H9 (cell line): ENCODE measurements around the gene CHD6. TPM values are rescaled to one million over a fixed set of nuclear protein-coding genes. Genes with fewer than 3 reads are reported as not detected.

Source experiments
- DNase-seq: peaks from one replicate; pipeline ENCODE4 v3.0.0-alpha.2; 2017
- H2AFZ ChIP-seq: one replicate; pipeline ENCODE4 v1.6.1; 2013; ENCODE audit warnings: mild to moderate bottlenecking, low read length, control low read depth, moderate library complexity
- H2AK5ac ChIP-seq: 2 replicates; pipeline ENCODE4 v1.6.1; 2013; ENCODE audit warnings: low read length, control low read depth, mixed read lengths; ENCODE audit not compliant: insufficient read length
- H2BK120ac ChIP-seq: one replicate; pipeline ENCODE4 v1.6.1; 2013; ENCODE audit warnings: low read depth, mild to moderate bottlenecking, low read length, control low read depth, inconsistent platforms; ENCODE audit not compliant: poor library complexity, severe bottlenecking
- H2BK12ac ChIP-seq: 2 replicates; pipeline ENCODE4 v1.6.1; 2013; ENCODE audit warnings: low read length, control low read depth, mixed read lengths, low read depth; ENCODE audit not compliant: insufficient read length
- H2BK15ac ChIP-seq: 2 replicates; pipeline ENCODE4 v1.6.1; 2013; ENCODE audit warnings: low read depth, low read length, control low read depth
- H2BK20ac ChIP-seq: one replicate; pipeline ENCODE4 v1.6.1; 2013; ENCODE audit warnings: low read depth, mild to moderate bottlenecking, low read length, control low read depth, inconsistent platforms; ENCODE audit not compliant: poor library complexity, severe bottlenecking
- H2BK5ac ChIP-seq: 2 replicates; pipeline ENCODE4 v1.6.1; 2013; ENCODE audit warnings: low read length, control low read depth, mixed read lengths; ENCODE audit not compliant: insufficient read length
- H3K14ac ChIP-seq: 2 replicates; pipeline ENCODE4 v1.6.1; 2013; ENCODE audit warnings: low read length, control low read depth; ENCODE audit not compliant: insufficient read depth
- H3K18ac ChIP-seq: 2 replicates; pipeline ENCODE4 v1.6.1; 2013; ENCODE audit warnings: low read depth, mild to moderate bottlenecking, mixed read lengths, low read length, control low read depth; ENCODE audit not compliant: insufficient read length
- H3K23ac ChIP-seq: 2 replicates; pipeline ENCODE4 v1.6.1; 2013; ENCODE audit warnings: low read length, control low read depth, mixed read lengths, low read depth; ENCODE audit not compliant: insufficient read length
- H3K23me2 ChIP-seq: 2 replicates; pipeline ENCODE4 v1.6.1; 2013; ENCODE audit warnings: low read depth, mild to moderate bottlenecking, mixed read lengths, low read length, control low read depth; ENCODE audit not compliant: insufficient read length, poor library complexity, severe bottlenecking
- H3K27ac ChIP-seq: 2 replicates; pipeline ENCODE4 v1.5.1; 2013; ENCODE audit warnings: low read length, control low read depth, mixed read lengths, low read depth; ENCODE audit not compliant: insufficient read length
- H3K27me3 ChIP-seq: 2 replicates; pipeline ENCODE4 v1.6.1; 2013; ENCODE audit warnings: low read length, control low read depth, inconsistent platforms; ENCODE audit not compliant: insufficient read depth
- H3K4ac ChIP-seq: 2 replicates; pipeline ENCODE4 v1.6.1; 2013; ENCODE audit warnings: low read depth, mild to moderate bottlenecking, control low read depth, inconsistent platforms, low read length, moderate library complexity
- H3K4me1 ChIP-seq: 2 replicates; pipeline ENCODE4 v1.6.1; 2013; ENCODE audit warnings: low read length, control low read depth, inconsistent platforms; ENCODE audit not compliant: insufficient read depth
- H3K4me2 ChIP-seq: 2 replicates; pipeline ENCODE4 v1.6.1; 2013; ENCODE audit warnings: low read length, control low read depth, mixed read lengths; ENCODE audit not compliant: insufficient read length, insufficient read depth
- H3K56ac ChIP-seq: 2 replicates; pipeline ENCODE4 v1.6.1; 2013; ENCODE audit warnings: low read depth, mild to moderate bottlenecking, mixed read lengths, low read length, control low read depth; ENCODE audit not compliant: insufficient read length
- H3K79me1 ChIP-seq: 2 replicates; pipeline ENCODE4 v1.6.1; 2013; ENCODE audit warnings: low read depth, mild to moderate bottlenecking, moderate library complexity, low read length, control low read depth, inconsistent platforms; ENCODE audit not compliant: insufficient read depth, poor library complexity, severe bottlenecking
- H3K79me2 ChIP-seq: 2 replicates; pipeline ENCODE4 v1.6.1; 2013; ENCODE audit warnings: low read length, control low read depth, inconsistent platforms; ENCODE audit not compliant: insufficient read depth
- H3K9ac ChIP-seq: 2 replicates; pipeline ENCODE4 v1.6.1; 2013; ENCODE audit warnings: low read length, control low read depth, mixed read lengths; ENCODE audit not compliant: insufficient read length; ENCODE audit errors: extremely low read depth
- H3K9me3 ChIP-seq: one replicate; pipeline ENCODE4 v1.6.1; 2013; ENCODE audit warnings: low read depth, low read length, inconsistent platforms; ENCODE audit not compliant: control insufficient read depth
- H3T11ph ChIP-seq: one replicate; pipeline ENCODE4 v1.6.1; 2013; ENCODE audit warnings: mild to moderate bottlenecking, low read length, control low read depth, inconsistent platforms
- H4K20me1 ChIP-seq: one replicate; pipeline ENCODE4 v1.6.1; 2013; ENCODE audit not compliant: control insufficient read depth, insufficient read length, insufficient read depth
- H4K5ac ChIP-seq: 2 replicates; pipeline ENCODE4 v1.6.1; 2013; ENCODE audit warnings: low read depth, mild to moderate bottlenecking, mixed read lengths, low read length, control low read depth; ENCODE audit not compliant: insufficient read length
- H4K8ac ChIP-seq: replicated peaks from 2 replicates; pipeline ENCODE4 v1.6.1; 2013; ENCODE audit warnings: low read length, control low read depth, mixed read lengths, low read depth; ENCODE audit not compliant: insufficient read length
- H4K91ac ChIP-seq: 2 replicates; pipeline ENCODE4 v1.6.1; 2013; ENCODE audit warnings: low read depth, mild to moderate bottlenecking, moderate library complexity, mixed read lengths, low read length, control low read depth; ENCODE audit not compliant: insufficient read length
- H3K27ac Mint-ChIP-seq, 3 experiments: 2 replicates in 2 of 3; 3 replicates in 1 of 3; pipeline ENCODE4 v1.8.0; 2020 to 2021; ENCODE audit warnings: mixed read lengths in 3 of 3, mild to moderate bottlenecking in 1 of 3, moderate library complexity in 1 of 3
- H3K27me3 Mint-ChIP-seq: 2 replicates; pipeline ENCODE4 v1.8.0; 2021; ENCODE audit warnings: low read depth, mild to moderate bottlenecking, moderate library complexity, mixed read lengths
- H3K36me3 Mint-ChIP-seq, 3 experiments: 2 replicates in 2 of 3; 3 replicates in 1 of 3; pipeline ENCODE4 v1.8.0; 2020 to 2021; ENCODE audit warnings: low read depth in 3 of 3, mixed read lengths in 3 of 3; ENCODE audit not compliant: insufficient read depth in 1 of 3
- H3K4me1 Mint-ChIP-seq, 2 experiments: 2 replicates each; pipeline ENCODE4 v1.8.0; 2020; ENCODE audit warnings: mixed read lengths in 2 of 2
- H3K4me3 Mint-ChIP-seq, 2 experiments: 2 replicates in 1 of 2; 3 replicates in 1 of 2; pipeline ENCODE4 v1.8.0; 2020 to 2021; ENCODE audit warnings: mild to moderate bottlenecking in 2 of 2, mixed read lengths in 2 of 2, moderate library complexity in 1 of 2
- H3K9me3 Mint-ChIP-seq, 2 experiments: 2 replicates in 1 of 2; 3 replicates in 1 of 2; pipeline ENCODE4 v1.8.0; 2020; ENCODE audit warnings: mild to moderate bottlenecking in 2 of 2, mixed read lengths in 2 of 2, moderate library complexity in 1 of 2
- WGBS: extraction: QIAGEN DNeasy Blood & Tissue Kit; methylation state at CpG from one replicate; pipeline ENCODE4 v1.1.7; 2013; ENCODE audit warnings: missing lambda C conversion rate, low lambda C conversion rate, mixed read lengths; ENCODE audit not compliant: insufficient read length; ENCODE audit errors: extremely low coverage; 5-methylcytosine and 5-hydroxymethylcytosine counted together
- total RNA-seq: library from RNA; stranded (reverse); gene quantifications from 2 replicates; pipeline ENCODE4 v1.2.1, GENCODE V29; 2021
- TF ChIP-seq, protein P1 (sequence below): fragments of 200-600 bp; sonication (generic); conservative IDR thresholded peaks from 3 replicates; pipeline ENCODE4 v1.8.0; 2021; ENCODE audit warnings: antibody characterized with exemption, mild to moderate bottlenecking

The CHD6 gene
- total RNA-seq, 1 experiment from 2014 or later, result 51.5 TPM

DNA sequence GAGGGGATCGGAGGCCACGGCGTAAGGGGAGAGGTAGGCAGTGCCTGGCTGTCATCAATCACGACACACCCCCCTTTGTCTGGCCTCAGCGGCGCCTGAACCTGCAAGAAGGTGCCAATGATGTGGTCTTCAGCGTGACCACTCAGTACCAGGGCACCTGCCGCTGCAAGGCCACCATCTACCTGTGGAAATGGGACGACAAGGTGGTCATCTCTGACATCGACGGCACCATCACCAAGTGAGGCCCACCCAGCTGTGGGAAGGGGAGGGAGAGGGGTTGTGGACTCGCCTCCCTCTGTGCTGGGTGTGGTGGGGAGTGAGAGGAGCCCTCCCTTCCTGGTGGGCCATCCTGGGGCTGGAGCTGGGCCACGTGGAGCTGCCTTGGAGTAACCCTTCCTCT is 261.2 kb downstream of the CHD6 start:
- Histone ChIP-seq H3K4me2 (no peak overlapping the region), H2BK20ac (no peak overlapping the region), H3K23ac (no peak overlapping the region), H3K18ac (no peak overlapping the region), H2AK5ac (no peak overlapping the region), H3K79me2 (no peaks in the 10 kb centered on the region), H3K14ac (no peak overlapping the region; the same call in 1 of the 2 replicates), H4K20me1 (no peaks in the 10 kb centered on the region), H2BK120ac (no peak overlapping the region), H2AFZ (no peak overlapping the region), H3K27me3 (no peaks in the 10 kb centered on the region), H4K5ac (no peak overlapping the region), H2BK12ac (no peak overlapping the region), H3K56ac (no peak overlapping the region), H3K79me1 (no peaks in the 10 kb centered on the region), H3K4ac (no peak overlapping the region), H3K23me2 (no peaks in the 10 kb centered on the region), H3T11ph (no peak overlapping the region), H3K9me3 (no peaks in the 10 kb centered on the region), H3K4me1 (no peaks in the 10 kb centered on the region), H2BK15ac (no peak overlapping the region), H3K9ac (no peak overlapping the region), H2BK5ac (no peak overlapping the region), H4K8ac (no peak overlapping the region), H4K91ac (no peak overlapping the region), H3K27ac (no peak overlapping the region)
- 0 out of 4 replicates have a peak, but pooled peaks cover 0 to 3% of the 10 kb centered on the region in 2 experiments for H3K4me1 Mint-ChIP-seq
- DNase-seq, result no peak
- no CpG with 5 or more reads among the region's 13 CpGs for WGBS
- no peak overlapping the region for H3K4me3 Mint-ChIP-seq
- no peaks in the 10 kb centered on the region; a peak in 1 of 5 replicates for H3K9me3 Mint-ChIP-seq
- TF ChIP-seq, protein P1, sequence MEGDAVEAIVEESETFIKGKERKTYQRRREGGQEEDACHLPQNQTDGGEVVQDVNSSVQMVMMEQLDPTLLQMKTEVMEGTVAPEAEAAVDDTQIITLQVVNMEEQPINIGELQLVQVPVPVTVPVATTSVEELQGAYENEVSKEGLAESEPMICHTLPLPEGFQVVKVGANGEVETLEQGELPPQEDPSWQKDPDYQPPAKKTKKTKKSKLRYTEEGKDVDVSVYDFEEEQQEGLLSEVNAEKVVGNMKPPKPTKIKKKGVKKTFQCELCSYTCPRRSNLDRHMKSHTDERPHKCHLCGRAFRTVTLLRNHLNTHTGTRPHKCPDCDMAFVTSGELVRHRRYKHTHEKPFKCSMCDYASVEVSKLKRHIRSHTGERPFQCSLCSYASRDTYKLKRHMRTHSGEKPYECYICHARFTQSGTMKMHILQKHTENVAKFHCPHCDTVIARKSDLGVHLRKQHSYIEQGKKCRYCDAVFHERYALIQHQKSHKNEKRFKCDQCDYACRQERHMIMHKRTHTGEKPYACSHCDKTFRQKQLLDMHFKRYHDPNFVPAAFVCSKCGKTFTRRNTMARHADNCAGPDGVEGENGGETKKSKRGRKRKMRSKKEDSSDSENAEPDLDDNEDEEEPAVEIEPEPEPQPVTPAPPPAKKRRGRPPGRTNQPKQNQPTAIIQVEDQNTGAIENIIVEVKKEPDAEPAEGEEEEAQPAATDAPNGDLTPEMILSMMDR, result no peak
- no peaks in the 10 kb centered on the region for H3K27me3 Mint-ChIP-seq
- H3K27ac Mint-ChIP-seq, result no peak overlapping the region
- peaks cover 0 to 4% (median 3%) of the 10 kb centered on the region in 3 experiments; a peak in 3 of 7 replicates for H3K36me3 Mint-ChIP-seq
